ENCODE data around the gene ICE2.

ICE2 gene

DNA sequence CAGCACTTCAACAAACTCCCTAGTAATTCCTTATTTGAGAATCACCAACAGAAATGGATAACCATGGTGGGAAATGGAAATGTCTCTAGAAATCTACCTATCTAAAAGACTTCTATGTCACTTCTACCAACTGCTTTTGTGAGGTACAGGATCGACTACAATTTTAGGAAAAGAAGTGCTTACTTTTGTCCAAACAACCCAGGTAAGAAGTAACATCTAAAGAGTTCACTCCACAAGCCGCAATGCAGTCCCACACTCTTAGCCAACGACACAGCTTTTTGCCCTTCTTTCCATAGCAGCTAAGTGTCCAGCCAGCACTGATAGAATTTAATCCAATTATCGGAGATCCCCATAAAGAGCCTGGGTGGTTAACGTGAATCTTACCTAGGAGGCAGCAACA lies 109.2 kb downstream of the ICE2 start:
- no peak for DNase-seq

Measured in suppressor macrophage (primary cell).